Hematopoietic multipotent progenitor cell treated with erythropoietin and hydrocortisone succinate and interleukin-3 and kit ligand, for 6 days (in vitro differentiated cells): ENCODE measurements around the gene SUPT20HL2.
"Not testable (repeated sequence)": the region's sequence is repeated elsewhere in the genome, so short reads cannot be mapped to it uniquely, and the experiment has no call there.

Experiments used
- DNase-seq: peaks from one replicate; pipeline ENCODE4 v3.0.0-alpha.2; 2015

The SUPT20HL2 gene

DNA sequence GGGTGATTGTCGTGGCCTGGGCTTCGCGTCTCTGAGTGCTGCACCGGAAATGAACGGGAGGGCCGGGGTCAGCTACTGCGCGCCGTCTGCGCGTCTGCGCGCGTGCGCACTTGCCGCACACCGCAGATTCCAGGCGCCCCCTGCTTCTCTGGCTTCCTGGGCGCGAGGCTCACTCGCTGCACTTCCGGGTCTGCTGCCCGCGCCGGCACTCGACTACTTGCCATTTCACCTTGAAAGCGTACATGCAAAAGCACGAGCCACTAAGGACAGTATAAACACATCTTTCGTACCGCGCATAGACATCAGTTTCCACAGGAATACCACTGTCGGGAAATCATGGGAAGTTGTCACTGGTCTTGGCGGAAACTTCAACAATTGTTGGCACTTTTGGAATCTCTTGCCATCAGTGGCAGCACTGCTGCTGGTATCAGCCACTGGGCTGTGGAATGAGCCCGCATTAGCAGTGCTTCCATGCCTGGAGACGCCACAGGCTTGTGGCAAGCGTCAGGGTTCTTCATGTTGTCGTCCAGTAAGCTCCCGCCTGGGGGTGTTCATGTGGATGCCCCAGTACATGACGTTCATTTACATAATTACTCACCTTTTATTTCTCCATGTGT, at the start of gene SUPT20HL2:
Gene SUPT20HL2, minus strand, starts transcription at position 51 of the 617 bp plus-strand sequence. CDS start 754 bp downstream, outside the sequence.
- DNase-seq = no peak

DNA sequence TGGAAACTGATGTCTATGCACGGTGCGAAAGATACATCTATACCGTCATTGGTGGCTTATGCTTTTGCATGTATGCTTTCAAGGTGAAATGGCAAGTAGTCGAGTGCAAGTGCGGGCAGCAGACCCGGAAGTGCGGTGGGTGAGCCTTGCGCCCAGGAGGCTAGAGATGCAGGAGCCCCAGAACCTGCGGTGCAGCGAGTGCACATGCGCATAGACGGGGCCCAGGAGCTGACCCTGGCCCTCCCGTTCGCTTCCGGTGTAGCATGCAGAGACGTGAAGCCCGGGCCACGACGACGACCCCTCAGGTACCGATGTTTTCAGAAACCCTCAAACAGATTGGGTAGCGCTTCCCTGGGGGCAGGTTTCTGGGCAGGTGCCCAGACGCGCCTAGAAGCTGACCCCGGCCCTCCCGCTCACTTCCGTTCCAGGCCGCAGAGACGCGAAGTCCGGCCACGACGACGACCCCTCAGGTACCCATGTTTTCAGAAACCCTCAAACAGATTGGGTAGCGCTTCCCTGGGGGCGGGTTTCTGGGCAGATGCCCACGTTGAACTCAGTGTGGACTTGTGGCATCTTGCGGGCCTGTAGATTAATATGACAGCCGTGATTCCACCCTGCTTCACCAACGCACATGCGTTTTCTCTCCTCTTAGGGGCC, 48.3 kb upstream of the SUPT20HL2 start:
- DNase-seq = not testable (repeated sequence)

DNA sequence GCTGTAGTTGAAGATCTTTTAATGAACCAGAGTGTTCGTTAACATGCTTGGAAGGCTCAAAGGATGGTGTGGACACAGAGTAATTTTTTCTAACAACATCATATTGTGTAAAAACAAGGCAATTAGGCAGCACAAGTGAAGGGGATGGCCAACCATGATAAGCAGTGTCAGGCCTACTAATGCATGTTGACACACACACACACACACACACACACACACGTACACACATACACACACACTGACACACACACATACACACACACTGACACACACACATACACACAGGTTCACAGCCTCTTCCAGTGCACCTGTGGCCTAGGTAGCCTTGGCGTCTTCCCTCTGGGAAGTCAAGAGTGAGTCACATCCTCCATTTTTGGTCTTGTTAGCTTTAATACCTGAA, 46.4 kb upstream of the SUPT20HL2 start, which contains the start of gene SUPT20HL1:
Gene SUPT20HL1, plus strand, starts transcription at position 368 of the 400 bp plus-strand sequence. CDS start 2,122 bp downstream, outside the sequence.
- DNase-seq = no peak

DNA sequence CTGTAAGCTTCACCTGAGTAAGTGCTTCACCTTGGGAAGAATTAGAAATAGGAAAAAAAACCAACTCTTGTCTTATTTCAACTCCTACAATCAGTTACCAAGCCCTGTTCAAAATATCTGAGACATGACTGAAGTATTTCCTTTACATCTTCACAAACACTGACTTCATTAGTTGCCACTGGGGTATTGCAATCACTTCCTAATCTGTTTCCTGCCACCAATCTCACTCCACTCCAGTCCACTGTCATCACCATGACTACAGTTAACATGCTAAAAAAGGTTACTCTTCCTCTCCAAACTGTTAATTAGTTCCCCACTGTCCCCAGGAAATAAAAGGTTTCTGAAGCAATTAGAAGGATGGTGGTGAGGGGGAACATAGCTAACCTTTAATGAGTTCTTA, 43.2 kb upstream of the SUPT20HL2 start:
- no peak for DNase-seq

GRCh38 chrX:24355095-24355494, 41.2 kb upstream of the SUPT20HL2 start:
- DNase-seq = no peak

DNA sequence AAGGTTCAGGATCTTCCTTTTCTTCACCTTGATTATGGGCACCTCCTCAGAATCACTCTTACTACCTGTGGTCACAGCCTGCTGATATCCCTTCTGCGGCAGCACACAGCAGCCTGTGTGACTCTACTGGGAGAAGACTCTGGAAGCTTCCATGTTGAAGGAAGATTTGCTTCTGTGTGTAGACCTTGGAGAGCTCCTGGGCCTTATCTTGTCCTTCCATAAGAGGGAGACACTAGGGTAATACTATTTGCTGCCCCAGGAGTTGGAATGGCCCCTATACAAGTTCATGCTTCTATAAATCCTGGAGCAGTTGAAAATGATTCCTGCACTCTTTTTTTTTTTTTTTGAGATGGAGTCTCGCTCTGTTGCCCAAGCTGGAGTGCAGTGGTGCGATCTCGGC, 36.3 kb upstream of the SUPT20HL2 start:
- peak; percentile 14 for DNase-seq

- DNase-seq = no peak
These were observed 34.0 kb upstream of the SUPT20HL2 start for GRCh38 chrX:24347881-24348280.

DNA sequence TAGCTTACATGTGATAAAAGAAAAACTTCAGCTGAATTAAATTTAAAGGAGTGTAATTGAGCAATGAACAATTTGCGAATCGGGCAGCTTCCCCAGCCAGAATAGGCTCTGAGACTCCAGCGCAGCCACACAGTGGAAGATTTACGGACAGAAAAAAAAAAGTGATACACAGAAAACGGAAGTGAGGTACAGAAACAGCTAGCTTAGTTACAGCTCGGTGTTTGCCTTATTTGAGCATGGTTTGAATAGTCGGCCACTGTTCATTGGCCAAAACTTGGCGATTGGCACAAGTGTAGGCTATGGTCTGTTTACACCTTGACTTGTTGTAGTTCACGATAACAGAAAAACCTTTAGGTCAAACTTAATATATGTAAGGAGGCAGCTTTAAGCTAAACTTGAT, 29.9 kb upstream of the SUPT20HL2 start:
- DNase-seq = peak; percentile 7

- DNase-seq = no peak
These were observed 27.9 kb upstream of the SUPT20HL2 start for GRCh38 chrX:24341795-24342194.

GRCh38 chrX:24340501-24340900, 26.6 kb upstream of the SUPT20HL2 start:
- DNase-seq = no peak

DNA sequence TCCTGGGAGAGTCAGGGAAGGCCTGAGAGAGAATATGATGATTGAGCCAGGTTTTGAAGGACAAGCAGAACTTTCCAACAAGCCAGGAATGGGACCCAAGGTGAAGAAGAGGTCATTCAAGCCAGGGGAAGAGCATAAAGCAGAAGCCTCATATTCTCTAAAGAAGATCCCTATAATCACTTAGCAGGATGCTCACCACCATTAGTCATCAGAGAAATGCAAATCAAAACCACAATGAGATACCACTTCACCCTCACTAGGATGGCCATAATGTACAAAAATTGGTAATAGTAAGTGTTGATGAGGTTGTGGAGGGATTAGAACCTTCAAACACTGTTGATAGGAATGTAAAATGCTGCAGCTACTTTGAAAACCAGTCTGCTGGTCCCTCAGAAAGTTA, 26.0 kb upstream of the SUPT20HL2 start:
- DNase-seq = no peak

GRCh38 chrX:24335871-24336270, 22.0 kb upstream of the SUPT20HL2 start:
- no peak for DNase-seq

DNA sequence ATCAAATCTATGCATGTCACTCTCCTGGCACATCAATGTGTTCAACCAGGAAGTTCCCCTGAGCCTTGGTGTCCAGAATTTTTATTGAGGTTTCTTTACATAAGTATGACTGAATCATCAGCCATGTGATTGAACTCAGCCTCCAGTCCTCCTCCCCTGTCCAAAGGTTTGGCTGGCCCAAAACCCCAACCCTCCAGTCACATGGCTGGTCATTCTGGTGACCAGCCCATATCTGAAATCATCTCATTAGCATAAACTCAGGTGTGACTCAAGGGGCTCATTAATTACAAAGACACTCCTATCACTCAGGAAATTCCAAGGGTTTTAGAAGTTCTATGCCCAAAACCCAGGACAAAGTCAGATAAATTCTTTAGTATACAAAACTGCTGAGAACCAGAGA, 20.6 kb upstream of the SUPT20HL2 start:
- DNase-seq = no peak

DNA sequence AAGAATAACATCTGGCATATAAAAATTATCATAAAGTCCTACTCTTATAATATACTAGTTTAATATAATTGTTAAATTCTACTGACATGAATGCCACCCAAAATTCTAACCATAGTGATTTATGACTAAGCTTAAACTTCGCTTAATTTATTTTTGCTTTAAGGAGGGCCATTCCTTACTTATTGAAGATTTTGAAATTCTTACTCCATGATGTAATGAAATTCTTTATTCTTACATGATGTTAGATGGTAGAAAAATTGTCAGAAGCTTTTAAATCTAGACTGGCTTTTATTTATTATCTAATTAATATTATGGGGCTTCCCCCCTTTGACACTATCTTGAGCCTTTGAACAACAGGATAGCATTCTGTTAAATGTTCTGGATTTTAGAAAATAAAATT, 19.5 kb upstream of the SUPT20HL2 start:
- DNase-seq = no peak

- peak; percentile 29 for DNase-seq
These were observed 19.0 kb upstream of the SUPT20HL2 start for GRCh38 chrX:24332878-24333277.

GRCh38 chrX:24325231-24325630, 11.4 kb upstream of the SUPT20HL2 start:
- no peak for DNase-seq

- DNase-seq = no peak
These were observed 8.0 kb upstream of the SUPT20HL2 start for GRCh38 chrX:24321741-24322395.

GRCh38 chrX:24317567-24317966, 3.7 kb upstream of the SUPT20HL2 start:
- DNase-seq = no peak

GRCh38 chrX:24316111-24316510, 2.2 kb upstream of the SUPT20HL2 start:
- no peak for DNase-seq

DNA sequence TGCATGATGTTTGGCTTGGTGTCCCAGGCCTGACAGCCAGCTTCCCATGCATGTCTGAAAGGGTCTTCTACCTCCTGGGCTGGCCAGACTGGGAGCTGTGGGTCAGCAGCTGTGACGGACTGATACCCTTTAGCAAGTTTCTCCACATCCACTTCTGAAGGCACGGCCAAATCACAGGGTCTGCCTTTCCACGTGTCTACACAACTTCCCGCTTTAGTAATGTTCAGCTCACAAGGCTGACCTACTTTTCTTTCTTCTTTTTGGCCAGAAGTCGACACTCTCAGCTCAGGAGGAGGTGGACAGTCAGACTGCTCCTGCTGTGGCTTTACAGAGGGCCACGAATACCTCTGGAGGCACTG, 1.6 kb downstream of the SUPT20HL2 start:
- DNase-seq = not testable (repeated sequence)

GRCh38 chrX:24311507-24312248, 2.2 kb downstream of the SUPT20HL2 start:
- not testable (repeated sequence) for DNase-seq

- not testable (repeated sequence) for DNase-seq
These were observed 3.0 kb downstream of the SUPT20HL2 start for GRCh38 chrX:24310916-24311315.
